ENCODE measurements around the gene DIDO1. TPM values are rescaled to one million over a fixed set of nuclear protein-coding genes. Genes with fewer than 3 reads are reported as not detected.

The DIDO1 gene
- total RNA-seq, 1 donor from 2014 or later, result 53.6 TPM

DNA sequence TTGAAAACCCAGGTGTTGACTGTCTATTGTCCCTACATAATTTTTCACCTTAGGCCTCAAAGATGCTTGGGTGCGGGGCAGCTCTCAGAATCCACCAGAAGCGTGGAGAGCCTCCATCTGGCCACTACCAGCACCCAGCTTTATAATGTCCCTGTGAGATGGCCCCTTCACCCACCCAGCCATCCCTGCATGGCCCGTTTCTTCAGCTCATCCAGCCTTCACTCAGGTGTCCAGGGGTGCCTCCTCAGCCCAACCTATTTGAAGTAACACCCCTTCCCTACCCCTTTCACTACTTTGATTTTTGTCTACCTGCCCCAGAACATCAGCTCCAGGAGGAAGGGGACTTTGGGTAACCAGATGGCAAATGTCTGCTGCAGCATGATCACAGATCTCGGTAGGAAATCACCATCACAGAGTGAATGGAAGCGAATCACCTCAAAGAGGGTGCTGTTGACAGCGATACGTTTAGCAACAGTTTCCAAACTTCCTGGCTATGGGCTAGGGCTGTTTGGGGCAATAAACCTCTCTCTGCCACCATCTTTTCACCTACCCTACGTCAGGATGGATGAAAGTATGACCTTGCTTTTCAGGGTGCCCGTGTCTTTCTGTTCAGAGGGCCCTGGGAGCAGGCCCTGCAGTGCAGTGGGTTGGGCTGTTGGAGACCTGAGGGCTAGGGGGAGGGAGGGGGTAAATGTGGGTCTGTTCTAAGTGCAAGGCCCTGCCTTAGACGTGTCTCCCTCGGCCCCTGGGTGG lies 25.0 kb upstream of the DIDO1 start:
- TF ChIP-seq, protein P1, sequence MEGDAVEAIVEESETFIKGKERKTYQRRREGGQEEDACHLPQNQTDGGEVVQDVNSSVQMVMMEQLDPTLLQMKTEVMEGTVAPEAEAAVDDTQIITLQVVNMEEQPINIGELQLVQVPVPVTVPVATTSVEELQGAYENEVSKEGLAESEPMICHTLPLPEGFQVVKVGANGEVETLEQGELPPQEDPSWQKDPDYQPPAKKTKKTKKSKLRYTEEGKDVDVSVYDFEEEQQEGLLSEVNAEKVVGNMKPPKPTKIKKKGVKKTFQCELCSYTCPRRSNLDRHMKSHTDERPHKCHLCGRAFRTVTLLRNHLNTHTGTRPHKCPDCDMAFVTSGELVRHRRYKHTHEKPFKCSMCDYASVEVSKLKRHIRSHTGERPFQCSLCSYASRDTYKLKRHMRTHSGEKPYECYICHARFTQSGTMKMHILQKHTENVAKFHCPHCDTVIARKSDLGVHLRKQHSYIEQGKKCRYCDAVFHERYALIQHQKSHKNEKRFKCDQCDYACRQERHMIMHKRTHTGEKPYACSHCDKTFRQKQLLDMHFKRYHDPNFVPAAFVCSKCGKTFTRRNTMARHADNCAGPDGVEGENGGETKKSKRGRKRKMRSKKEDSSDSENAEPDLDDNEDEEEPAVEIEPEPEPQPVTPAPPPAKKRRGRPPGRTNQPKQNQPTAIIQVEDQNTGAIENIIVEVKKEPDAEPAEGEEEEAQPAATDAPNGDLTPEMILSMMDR (IDR thresholded peaks at IDR 0.05), result no peak

GRCh38 chr20:62950741-62951140 lies 24.4 kb upstream of the DIDO1 start:
- Mint-ChIP-seq H3K27ac (ENCODE audit: unreplicated experiment) (no peak overlapping the region), H3K36me3 (ENCODE audit: unreplicated experiment) (peaks cover 32% of the 10 kb centered on the region), H3K4me1 (ENCODE audit: unreplicated experiment) (peaks cover 9% of the 10 kb centered on the region), H3K9me3 (ENCODE audit: unreplicated experiment) (no peaks in the 10 kb centered on the region), H3K27me3 (ENCODE audit: unreplicated experiment) (no peaks in the 10 kb centered on the region), H3K4me3 (ENCODE audit: unreplicated experiment) (no peak overlapping the region)
- TF ChIP-seq, protein P1 (IDR thresholded peaks at IDR 0.05), result no peak
- no peak for DNase-seq (ENCODE audit: extremely low spot score, unreplicated experiment)

More for the DNA sequence above, 25.0 kb upstream of the DIDO1 start:
- H3K27me3 Mint-ChIP-seq (ENCODE audit: unreplicated experiment), result no peaks in the 10 kb centered on the region
- DNase-seq (ENCODE audit: extremely low spot score, unreplicated experiment), result no peak
- peaks cover 9% of the 10 kb centered on the region for H3K4me1 Mint-ChIP-seq (ENCODE audit: unreplicated experiment)
- H3K4me3 Mint-ChIP-seq (ENCODE audit: unreplicated experiment), result no peak overlapping the region
- H3K9me3 Mint-ChIP-seq (ENCODE audit: unreplicated experiment), result no peaks in the 10 kb centered on the region
- peaks cover 29% of the 10 kb centered on the region for H3K36me3 Mint-ChIP-seq (ENCODE audit: unreplicated experiment)
- H3K27ac Mint-ChIP-seq (ENCODE audit: unreplicated experiment), result no peak overlapping the region

DNA sequence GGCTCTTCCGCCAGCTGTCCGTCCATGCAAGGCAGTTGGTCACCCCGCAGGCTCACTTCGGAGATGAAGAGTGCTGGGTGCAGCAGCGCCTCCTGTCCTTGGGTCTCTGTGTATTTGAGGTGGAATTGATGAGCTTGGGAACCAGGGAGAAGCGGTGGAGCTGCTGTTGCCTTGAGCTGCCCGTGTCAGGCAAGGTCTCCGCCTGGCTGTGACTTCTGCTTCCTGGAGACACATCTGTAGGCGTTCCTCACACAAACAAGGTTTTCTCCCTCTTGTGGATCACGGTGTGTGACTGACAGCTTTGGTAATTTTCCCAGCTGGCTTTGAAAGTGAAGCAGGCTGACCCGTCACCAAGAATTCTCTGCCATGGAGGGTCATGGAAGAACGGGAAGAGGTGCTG lies 23.7 kb upstream of the DIDO1 start:
- no peaks in the 10 kb centered on the region for H3K27me3 Mint-ChIP-seq (ENCODE audit: unreplicated experiment)
- H3K9me3 Mint-ChIP-seq (ENCODE audit: unreplicated experiment), result no peaks in the 10 kb centered on the region
- peaks cover 9% of the 10 kb centered on the region for H3K4me1 Mint-ChIP-seq (ENCODE audit: unreplicated experiment)
- H3K36me3 Mint-ChIP-seq (ENCODE audit: unreplicated experiment), result peaks cover 36% of the 10 kb centered on the region
- H3K27ac Mint-ChIP-seq (ENCODE audit: unreplicated experiment), result no peak overlapping the region
- no peak overlapping the region for H3K4me3 Mint-ChIP-seq (ENCODE audit: unreplicated experiment)
- TF ChIP-seq, protein P1 (IDR thresholded peaks at IDR 0.05), result no peak
- no peak for DNase-seq (ENCODE audit: extremely low spot score, unreplicated experiment)

DNA sequence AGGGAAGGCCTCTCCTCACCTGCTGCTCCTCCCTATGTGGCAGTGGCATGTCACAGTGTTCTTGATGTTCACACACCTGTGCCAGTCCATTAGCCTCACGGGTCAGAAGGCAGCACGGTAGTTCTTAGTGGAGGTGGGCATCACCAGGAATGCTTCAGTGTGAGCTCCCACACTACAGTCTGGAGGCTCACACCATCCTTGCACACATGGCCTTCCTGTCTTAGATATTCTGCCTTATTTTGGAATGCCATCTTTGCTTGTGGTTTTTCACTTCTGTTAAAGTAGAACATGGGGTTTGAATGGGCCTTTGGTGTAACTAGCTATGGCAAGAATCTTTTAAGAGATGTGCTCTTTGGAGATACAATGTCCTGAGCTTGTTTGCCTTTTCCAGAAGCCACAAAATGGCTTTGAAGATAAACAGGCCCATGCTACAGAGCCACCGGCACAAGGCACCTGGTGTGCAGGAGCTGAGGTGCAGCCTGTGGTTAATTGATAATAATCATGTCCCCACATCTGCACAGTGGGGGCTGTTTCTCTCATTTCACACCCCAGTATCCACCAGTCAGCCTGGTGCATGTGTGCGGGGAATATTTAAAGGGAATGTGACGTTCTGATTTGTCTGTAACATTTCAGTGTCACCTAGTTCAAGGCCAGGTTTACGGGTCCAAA lies 23.0 kb upstream of the DIDO1 start:
- Mint-ChIP-seq H3K27me3 (ENCODE audit: unreplicated experiment) (no peaks in the 10 kb centered on the region), H3K9me3 (ENCODE audit: unreplicated experiment) (no peaks in the 10 kb centered on the region), H3K27ac (ENCODE audit: unreplicated experiment) (no peak overlapping the region), H3K4me3 (ENCODE audit: unreplicated experiment) (no peak overlapping the region), H3K4me1 (ENCODE audit: unreplicated experiment) (peaks cover 8% of the 10 kb centered on the region), H3K36me3 (ENCODE audit: unreplicated experiment) (peaks cover 40% of the 10 kb centered on the region)
- DNase-seq (ENCODE audit: extremely low spot score, unreplicated experiment), result no peak
- TF ChIP-seq, protein P1 (IDR thresholded peaks at IDR 0.05), result no peak

DNA sequence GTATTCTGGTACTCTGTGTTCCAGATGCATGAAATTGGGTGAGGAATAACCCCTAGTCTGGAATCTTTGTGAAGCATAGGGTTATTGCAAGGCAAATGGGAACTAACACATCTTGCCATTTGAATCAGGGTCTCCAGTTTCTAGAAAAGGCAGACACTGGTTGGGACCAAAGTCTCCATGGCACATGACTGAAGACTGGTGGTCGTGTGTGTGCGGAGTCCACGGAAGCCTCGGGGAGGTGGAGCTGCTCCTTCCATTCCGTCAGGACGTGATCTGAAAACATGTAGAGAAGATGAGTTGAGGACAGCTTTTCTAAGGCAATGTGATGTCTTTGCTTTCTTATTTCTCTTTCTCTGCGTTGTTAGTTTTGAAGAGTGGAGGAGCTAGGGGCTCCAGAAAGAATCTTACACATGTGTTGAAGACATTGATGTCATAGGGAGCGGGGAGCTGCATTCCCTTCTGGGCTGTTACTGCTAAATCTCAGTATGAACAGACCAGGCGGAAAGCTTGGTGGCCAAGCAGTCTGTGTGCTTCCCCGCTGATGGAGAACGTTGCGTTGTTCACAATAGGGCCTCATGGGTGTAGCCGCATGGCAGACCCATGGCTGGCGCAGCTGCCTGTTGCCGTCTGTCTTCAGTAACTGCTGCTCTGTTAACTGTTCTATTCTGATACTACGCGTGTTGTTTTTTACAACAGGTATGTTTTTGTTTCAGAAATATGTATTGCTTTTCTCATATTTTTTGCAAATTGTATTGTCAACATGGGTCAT lies 21.4 kb upstream of the DIDO1 start:
- Mint-ChIP-seq H3K4me1 (ENCODE audit: unreplicated experiment) (no peaks in the 10 kb centered on the region), H3K27ac (ENCODE audit: unreplicated experiment) (no peak overlapping the region), H3K36me3 (ENCODE audit: unreplicated experiment) (peaks cover 43% of the 10 kb centered on the region), H3K9me3 (ENCODE audit: unreplicated experiment) (no peaks in the 10 kb centered on the region), H3K27me3 (ENCODE audit: unreplicated experiment) (no peaks in the 10 kb centered on the region), H3K4me3 (ENCODE audit: unreplicated experiment) (no peak overlapping the region)
- DNase-seq (ENCODE audit: extremely low spot score, unreplicated experiment), result no peak
- TF ChIP-seq, protein P1 (IDR thresholded peaks at IDR 0.05), result no peak

Measured in osteocyte (in vitro differentiated cells).